ENCODE results near the gene CYTH1.

The CYTH1 gene

DNA sequence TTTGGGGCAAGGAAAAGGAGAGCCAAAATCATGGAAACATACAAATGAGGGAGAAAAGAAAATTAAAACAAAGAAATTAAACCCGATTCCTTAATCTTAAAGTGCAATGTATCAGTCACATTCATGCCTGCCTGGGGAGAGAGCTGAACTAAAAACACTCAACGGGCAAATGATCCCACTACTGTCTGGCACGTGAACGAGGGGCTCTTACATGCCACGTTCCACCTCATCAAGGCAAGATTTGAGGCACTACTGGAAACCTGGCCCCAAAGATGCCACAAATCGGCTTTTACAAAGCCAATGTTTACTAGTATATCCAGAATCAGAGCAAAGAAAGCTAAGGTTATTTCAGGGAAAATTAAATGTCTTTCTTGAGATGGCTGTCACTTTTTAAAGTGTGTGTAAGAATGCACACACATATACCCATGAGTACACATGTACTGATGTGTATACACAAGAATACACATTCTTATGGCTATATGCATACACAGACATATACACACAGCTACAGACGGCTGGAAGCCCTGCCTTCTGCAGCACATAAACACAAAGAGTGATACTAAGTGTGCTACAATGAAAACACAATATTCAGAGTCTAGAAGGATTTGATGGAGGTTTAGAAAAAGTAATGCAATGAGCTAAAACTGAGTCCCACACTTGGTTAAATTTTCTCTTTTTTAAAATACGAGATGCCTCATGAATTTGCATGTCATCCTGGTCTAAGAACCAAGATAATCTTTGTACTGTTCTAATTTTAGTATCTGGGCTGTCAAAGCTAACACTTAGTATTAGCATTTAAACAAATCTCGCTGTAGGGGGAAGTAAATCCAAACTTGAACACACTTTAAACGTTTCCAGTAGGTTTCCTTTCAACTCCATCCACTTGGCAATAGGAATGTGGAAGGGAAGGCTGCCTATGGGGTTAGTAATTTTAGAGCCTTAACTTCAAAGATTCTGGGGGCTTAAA, 85.8 kb downstream of the CYTH1 start:
- DNase-seq (ENCODE audit: low read depth) = no peak
- TF ChIP-seq, protein P1, sequence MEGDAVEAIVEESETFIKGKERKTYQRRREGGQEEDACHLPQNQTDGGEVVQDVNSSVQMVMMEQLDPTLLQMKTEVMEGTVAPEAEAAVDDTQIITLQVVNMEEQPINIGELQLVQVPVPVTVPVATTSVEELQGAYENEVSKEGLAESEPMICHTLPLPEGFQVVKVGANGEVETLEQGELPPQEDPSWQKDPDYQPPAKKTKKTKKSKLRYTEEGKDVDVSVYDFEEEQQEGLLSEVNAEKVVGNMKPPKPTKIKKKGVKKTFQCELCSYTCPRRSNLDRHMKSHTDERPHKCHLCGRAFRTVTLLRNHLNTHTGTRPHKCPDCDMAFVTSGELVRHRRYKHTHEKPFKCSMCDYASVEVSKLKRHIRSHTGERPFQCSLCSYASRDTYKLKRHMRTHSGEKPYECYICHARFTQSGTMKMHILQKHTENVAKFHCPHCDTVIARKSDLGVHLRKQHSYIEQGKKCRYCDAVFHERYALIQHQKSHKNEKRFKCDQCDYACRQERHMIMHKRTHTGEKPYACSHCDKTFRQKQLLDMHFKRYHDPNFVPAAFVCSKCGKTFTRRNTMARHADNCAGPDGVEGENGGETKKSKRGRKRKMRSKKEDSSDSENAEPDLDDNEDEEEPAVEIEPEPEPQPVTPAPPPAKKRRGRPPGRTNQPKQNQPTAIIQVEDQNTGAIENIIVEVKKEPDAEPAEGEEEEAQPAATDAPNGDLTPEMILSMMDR (IDR thresholded peaks at IDR 0.05; ENCODE audit: low read length, missing control alignments) = no peak
- H3K4me3 ChIP-seq (replicated peaks; ENCODE audit: low read depth, low read length) = no peak overlapping the region

DNA sequence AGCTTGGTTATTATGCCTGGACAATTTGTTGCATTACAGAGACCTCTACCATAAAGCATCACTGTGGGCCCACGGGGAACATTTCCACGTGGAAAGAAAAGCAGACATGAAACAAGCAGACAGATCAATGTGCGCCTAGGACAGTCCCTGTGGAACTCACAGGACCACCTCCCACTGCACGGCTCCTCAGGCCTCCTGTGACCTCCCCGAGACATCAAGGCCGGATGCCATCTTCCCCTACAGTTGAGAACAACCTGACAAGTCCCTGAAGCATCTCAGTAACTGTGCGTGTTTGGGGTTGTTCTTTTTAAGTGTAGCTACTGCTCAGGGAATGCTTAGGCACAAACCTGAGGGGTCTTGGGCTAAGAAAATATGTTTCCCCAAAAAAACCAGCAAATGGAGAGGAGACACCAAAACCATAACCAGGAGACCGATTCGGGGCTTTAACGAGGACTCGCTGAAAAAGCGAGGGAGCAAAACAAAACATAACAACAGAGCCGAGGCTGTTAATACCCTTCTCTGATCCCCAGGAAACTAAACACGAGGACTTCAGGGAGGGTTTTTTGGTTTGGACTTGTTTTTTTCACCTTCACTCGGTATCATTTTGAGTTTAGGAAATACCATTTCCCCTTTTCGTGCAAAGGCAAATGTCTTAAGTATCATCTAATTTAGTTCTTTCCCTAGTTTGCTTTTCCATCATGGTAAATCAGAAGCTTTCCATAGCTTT, 87.1 kb downstream of the CYTH1 start:
- no peak overlapping the region for H3K4me3 ChIP-seq (replicated peaks; ENCODE audit: low read depth, low read length)
- TF ChIP-seq, protein P1 (IDR thresholded peaks at IDR 0.05; ENCODE audit: low read length, missing control alignments) = no peak
- DNase-seq (ENCODE audit: low read depth) = no peak

DNA sequence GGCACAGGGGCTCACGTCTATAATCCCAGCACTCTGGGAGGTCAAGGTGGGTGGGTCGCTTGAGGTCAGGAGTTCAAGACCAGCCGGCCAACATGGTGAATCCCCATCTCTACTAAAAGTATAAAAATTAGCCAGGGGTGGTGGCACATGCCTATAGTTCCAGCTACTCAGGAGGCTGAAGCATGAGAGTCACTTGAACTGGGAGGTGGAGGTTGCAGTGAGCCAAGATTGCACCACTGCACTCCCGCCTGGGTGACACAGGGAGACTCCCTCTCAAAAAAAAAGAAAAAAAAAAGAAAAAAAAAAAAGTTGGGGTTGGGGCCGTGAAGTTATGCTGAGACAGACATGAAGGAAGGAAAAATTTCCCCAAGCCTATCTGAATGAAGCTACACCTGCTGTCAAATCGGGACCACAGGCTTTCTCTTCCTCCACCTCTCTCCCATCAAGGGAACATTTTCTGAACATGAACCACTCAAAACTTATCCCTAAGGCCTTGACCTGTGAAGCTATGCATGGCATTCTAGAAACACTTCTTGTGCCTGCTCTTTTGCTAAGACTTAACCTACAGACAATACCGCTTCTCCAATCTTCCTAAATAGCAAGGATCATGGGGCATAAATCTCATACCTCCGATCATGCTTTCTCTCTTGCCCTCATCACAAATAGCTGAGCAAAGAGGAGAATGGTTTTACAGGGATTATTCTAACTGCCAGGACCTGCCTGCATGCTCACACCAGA, 88.6 kb downstream of the CYTH1 start:
- TF ChIP-seq, protein P1 (IDR thresholded peaks at IDR 0.05; ENCODE audit: low read length, missing control alignments) = no peak
- DNase-seq (ENCODE audit: low read depth) = no peak
- H3K4me3 ChIP-seq (replicated peaks; ENCODE audit: low read depth, low read length) = no peak overlapping the region

DNA sequence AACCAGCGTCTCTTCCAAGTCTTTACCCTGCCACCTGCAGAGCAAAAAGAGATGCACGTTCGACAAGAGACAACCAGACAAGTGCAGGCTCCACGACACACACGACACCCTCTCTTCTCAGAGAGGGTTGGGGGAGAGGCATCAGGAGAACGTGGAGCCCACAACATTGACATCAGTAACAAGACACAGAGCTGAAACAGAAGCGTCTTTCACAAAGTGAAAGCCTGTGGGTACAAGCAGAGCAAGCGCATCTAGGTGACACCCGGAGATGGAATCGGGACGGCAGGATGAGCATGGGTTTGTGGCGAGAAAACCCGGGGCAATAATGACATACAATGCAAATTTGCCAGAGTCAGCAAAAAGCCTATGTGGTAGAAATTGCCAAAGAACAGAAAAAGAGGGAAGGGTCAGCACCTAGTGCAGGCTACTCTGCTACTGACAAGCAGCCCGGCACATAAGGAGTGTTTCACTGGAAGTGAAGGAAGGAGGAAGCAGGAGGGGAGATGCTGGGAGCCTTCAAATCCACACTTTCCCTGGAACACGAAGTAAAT, 89.5 kb downstream of the CYTH1 start:
- TF ChIP-seq, protein P1 (IDR thresholded peaks at IDR 0.05; ENCODE audit: low read length, missing control alignments) = no peak
- no peak overlapping the region for H3K4me3 ChIP-seq (replicated peaks; ENCODE audit: low read depth, low read length)
- no peak for DNase-seq (ENCODE audit: low read depth)

DNA sequence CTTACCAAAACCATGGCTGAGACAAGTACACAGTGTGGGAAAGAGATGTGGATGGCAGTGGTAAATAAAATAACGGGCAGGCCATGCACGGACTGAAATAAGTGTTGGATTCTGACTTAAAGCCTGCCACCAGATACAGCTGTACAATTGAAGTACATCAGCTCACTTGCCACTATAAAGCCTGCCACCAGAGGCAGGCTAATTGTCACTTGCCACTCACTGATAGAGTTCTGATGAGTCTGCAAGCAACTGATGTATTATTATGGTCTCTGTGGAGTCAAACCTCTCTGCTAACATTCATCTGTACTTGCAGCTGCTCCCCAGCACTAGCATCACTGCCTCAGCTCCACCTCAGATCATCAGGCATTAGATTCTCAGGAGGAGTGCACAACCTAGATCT, 93.0 kb downstream of the CYTH1 start:
- no peak overlapping the region for H3K4me3 ChIP-seq (replicated peaks; ENCODE audit: low read depth, low read length)
- TF ChIP-seq, protein P1 (IDR thresholded peaks at IDR 0.05; ENCODE audit: low read length, missing control alignments) = peak; percentile 2
- DNase-seq (ENCODE audit: low read depth) = no peak

DNA sequence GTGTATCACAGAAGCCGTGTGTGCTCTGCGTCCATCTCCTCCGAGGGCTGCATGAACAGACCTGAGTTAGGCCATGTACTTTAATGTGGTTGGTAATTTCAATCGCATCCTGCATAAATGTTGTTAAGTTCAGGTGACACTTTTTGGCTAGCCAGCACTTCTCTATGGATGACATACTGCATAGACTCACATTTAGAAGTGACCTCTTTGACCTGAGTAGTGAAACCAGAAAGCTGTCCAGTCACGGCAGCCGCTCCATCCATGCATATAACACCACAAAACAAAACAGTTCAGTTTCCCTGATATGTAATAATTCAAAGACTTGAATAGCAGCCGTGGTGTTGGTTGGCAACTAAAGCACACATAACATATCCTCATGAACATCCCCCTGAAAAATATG, 94.1 kb downstream of the CYTH1 start:
- no peak for DNase-seq (ENCODE audit: low read depth)
- TF ChIP-seq, protein P1 (IDR thresholded peaks at IDR 0.05; ENCODE audit: low read length, missing control alignments) = no peak
- no peak overlapping the region for H3K4me3 ChIP-seq (replicated peaks; ENCODE audit: low read depth, low read length)

Data from fibroblast of pulmonary artery (primary cell).